SK-N-SH treated with all-trans-retinoic acid at 6 μM for 48 hours (cell line): ENCODE data around the gene TAPBP.

ENCODE experiments used
- BACH2 ChIP-seq: fragments of 250-450 bp; sonication (Bioruptor Pico); IDR thresholded peaks from 2 replicates; pipeline ENCODE4 v1.9.0; 2021; ENCODE audit warnings: mild to moderate bottlenecking, borderline replicate concordance
- GLIS3 ChIP-seq: fragments of 250-450 bp; sonication (Bioruptor Pico); IDR thresholded peaks from 2 replicates; pipeline ENCODE4 v1.5.0; 2020; ENCODE audit warnings: mild to moderate bottlenecking, moderate library complexity
- ISL1 ChIP-seq: fragments of 250-450 bp; sonication (Bioruptor Pico); IDR thresholded peaks from 2 replicates; pipeline ENCODE4 v2.1.2; 2022; ENCODE audit warnings: mild to moderate bottlenecking, moderate library complexity
- ZNF70 ChIP-seq: fragments of 450-650 bp; formaldehyde crosslinking; IDR thresholded peaks from 2 replicates; pipeline ENCODE4 v1.5.0; 2020; ENCODE audit warnings: mild to moderate bottlenecking, moderate library complexity
- TF ChIP-seq, protein P1 (sequence below): fragments of 250-450 bp; sonication (Bioruptor Pico); IDR thresholded peaks from 2 replicates; pipeline ENCODE4 v1.5.1; 2020; ENCODE audit warnings: low read depth, mild to moderate bottlenecking, moderate library complexity

- TF ChIP-seq BACH2 (CRISPR knock-in tag) (no peak), GLIS3 (CRISPR knock-in tag) (no peak), ISL1 (CRISPR knock-in tag) (no peak), ZNF70 (CRISPR knock-in tag) (no peak)
- TF ChIP-seq, protein P1, sequence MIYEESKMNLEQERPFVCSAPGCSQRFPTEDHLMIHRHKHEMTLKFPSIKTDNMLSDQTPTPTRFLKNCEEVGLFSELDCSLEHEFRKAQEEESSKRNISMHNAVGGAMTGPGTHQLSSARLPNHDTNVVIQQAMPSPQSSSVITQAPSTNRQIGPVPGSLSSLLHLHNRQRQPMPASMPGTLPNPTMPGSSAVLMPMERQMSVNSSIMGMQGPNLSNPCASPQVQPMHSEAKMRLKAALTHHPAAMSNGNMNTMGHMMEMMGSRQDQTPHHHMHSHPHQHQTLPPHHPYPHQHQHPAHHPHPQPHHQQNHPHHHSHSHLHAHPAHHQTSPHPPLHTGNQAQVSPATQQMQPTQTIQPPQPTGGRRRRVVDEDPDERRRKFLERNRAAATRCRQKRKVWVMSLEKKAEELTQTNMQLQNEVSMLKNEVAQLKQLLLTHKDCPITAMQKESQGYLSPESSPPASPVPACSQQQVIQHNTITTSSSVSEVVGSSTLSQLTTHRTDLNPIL (CRISPR knock-in tag), result no peak
These were observed 41.4 kb downstream of the TAPBP start for GRCh38 chr6:33272275-33273128.
